ENCODE measurements around the gene SYT15.
"Not testable (repeated sequence)": the region's sequence is repeated elsewhere in the genome, so short reads cannot be mapped to it uniquely, and the experiment has no call there.

SYT15 gene

DNA sequence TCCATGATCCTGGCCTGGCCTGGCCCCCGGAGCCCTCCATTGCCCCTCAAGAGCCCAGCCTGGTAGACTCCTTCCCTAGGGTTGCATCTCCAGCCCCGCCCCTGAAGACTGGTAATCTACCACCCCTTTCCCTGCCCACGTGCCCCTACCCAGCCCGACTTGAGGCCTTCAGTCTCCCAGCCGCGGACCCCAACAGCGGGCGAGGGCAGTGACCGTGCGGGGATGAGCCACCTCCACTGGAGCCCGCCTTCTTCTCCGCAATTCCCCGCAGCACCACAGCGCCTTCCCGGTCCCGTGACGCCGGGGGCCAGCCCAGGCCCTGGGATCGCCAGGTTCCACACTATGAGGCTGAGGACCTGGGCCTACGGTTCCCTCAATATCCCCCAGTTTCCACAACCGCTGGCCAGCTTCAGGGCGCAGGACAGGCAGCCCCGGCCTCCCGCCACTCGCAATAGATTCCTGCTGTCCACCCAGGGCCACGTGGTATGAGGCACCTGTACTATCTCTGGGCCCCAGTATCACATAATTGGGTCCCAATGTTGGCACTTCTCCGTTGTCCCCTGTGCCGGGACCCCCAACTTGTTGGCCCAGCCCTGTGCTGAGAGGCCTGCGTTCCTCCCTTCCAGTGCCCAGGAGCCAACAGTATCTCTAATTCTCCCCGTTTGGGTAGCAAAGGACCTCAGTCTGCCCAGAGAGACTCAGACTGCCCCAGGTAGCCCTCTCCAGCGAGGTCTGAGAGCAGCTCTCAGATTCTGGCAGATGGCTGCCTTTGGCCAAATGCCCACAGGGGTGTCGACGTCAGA lies 21.4 kb upstream of the SYT15 start:
- no peak for DNase-seq

DNA sequence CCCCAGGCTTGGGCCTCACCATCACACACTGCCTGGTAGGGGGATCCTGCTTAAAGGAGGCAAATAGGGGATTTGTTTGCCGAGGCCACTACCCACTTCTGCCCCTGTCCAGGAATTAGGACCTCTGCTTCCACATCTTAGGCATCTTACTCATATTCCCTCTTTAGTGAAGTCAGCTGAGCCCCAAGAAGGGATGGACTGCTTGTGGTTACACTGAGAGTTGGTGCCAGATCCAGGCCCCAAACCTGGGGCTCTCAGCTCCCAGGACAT lies 20.9 kb upstream of the SYT15 start:
- DNase-seq, result no peak

DNA sequence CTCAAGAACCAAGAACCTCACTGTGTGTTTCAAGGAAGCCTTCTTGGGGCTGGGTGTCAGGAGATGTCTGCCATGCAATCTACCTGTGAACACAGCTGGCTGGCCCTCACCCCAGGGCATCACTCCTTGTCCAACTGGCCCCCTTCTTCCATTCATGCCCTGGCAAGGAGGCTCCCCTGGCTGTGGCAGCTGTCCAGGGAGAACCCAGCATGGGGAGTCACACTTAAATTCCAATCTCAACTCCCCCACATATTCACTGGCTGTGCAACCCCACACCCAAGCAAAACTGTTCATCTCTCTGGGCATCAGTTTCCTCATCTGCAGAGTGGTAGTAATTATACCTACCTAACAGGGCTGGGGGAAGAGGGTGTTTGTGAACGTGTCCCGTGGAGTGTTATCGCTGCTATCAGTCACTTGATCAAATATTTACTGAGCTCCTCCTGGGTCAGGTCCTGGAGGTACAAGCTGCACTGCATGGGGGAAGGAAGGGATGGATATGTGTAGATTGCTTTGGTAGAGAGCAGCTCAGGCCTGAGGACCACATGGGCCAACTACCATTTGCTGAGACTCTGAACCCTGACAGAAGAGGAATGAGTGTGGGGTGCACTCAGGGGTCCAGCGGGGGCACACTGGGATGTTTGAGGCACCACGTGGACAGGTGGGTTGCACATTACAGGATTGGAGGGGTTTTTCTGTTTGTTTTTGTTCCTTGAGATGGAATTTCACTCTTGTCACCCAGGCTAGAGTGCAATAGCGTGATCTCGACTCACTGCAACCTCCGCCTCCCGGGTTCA lies 20.3 kb upstream of the SYT15 start:
- DNase-seq, result no peak

DNA sequence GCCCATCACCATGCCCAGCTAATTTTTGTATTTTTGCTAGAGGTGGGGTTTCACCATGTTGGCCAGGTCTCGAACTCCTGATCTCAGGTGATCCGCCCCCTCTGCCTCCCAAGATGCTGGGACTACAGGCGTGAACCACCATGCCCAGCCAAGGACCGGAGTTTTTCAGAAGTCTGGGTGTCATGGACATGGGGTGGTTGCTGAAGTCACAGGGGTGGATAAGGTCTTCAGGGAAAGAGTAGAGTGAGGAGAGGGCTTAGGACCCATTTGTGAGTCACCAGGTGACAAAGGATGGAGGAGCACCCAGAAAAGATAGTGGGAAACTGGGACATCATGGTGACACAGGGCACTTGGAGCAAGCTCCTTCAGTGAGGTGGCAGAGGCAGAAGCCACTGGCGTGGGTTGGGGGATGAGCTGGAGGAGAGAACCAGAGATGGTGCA lies 19.7 kb upstream of the SYT15 start:
- peak; percentile 1 for DNase-seq

DNA sequence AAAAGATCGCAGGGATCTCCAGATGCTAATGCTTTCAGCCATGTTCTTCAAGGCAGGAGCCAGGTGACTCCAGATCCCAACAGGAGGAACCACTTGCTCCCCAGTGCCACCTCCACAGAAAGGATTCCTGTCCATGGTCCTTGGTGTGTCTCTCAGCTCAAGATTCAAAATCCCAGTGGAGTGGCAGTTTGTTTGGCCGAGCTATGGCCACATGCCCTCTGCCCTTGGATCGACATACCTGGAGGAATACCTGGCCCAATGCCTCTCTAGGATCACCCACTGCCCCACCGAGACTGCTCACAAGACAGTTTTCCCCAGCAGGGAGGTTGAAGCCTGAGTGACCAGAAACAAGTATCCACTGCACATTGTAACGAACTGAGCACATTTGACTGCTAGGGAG lies 18.5 kb upstream of the SYT15 start:
- peak; percentile 0 for DNase-seq

DNA sequence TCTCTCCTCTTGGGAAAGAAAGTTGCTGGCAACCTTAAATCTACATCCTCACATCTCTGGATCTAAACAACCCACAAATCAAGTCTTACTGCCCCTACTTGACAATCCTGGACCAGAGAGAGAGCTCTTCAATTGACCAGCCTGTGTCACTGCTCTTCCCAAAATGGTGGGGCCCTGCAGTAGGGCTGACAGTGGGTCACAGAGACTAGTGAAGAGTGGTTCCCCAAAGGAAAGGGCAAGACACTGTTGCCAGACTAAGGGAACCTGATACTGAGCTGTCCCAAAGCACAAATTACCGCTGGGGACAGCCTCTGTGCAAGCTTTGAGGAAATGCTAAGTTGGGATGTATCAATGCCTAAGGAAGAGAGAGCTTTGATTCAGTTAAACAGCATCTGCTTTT lies 18.0 kb upstream of the SYT15 start:
- DNase-seq, result peak; percentile 0

DNA sequence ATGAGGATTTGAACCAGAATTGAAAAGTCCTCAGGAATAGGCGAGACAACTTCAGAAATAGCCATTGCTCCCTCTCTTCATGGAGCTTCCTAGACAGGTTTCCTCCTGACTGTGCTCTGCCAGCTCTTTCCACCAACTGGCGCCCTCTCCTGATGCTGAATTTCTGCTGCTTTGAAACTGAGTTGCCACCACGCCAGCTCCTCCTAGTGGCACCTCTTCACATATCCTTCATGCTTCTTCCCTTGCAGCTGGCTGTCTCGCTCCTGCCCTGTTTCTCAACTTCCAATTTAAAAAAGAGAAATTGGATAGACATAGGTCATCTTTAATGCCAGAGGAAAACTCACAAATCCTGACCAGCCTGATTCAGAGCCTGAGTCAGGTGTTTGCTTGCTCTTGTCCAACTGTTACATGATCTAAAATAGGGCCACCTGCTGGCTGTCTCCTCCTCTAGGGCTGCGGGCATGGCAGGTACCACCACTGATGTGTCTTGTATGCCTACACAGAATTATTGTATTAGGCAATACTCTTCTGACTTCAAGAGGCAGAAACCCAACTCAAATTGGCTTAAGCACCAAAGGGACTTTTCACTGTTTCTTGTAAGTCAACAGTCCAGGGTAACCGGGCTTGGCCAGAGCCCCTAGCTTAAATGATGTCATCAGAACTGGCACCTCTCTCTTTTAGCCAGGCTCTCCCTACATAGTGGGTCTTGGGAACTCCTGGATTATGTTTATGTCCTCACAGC lies 13.2 kb upstream of the SYT15 start:
- DNase-seq, result peak; percentile 57

DNA sequence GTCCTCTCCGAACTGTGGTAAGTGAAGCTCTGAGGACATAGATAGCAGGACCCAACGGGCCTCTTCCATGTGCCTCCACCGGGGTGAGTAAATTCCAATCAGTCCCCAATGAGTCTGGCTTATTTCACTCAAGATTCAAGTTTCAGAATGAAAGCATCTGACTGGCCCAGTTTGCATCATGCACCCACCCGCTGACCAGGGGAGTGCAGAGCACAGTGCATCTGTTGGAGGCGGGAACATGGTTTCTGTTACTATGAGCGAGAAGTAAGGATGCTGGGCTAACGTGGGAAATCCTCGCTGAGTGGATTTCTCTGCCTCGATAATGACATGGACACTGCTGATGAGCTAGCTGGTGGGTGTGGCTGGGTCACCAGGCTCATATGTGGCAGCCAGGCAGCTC lies 11.8 kb upstream of the SYT15 start:
- not testable (repeated sequence) for DNase-seq

DNA sequence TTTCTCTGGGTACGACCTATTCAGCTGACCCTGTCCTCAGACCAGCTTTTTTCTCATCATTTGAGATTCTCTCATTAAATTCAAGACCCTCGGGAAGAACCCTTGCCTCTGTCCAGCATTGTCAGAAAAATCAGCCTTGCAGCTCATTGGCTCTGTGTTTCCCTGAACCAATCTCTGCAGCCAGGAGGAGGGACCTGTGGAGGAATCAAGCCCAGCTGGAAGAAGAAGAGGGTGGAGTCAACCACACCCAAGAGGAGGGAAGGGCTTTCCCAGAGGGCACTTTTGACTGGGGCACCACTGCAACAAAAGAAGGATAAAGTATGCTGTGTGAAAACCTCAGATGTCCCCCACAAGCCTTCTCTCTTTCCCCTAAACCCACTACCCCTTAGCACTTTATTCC lies 8.3 kb upstream of the SYT15 start:
- DNase-seq, result not testable (repeated sequence)

DNA sequence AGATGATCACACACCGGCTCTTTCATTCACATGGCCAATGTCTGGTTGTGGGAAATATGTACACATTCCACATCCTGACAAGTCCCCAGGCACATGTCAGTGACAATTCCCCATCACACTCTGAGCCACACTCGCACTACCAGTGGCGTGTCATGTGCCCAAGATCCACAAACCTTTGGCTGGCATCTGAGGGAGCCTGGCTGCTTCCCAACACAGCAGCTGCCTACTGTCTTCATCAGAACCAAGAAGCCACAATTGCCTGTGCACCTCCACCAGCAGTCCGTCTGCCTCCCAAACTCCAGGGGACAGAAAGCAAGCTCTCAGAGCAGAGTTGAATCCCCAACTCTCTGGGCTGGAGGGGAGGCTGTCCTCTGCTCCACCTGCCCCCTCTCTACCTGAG lies 6.2 kb upstream of the SYT15 start:
- not testable (repeated sequence) for DNase-seq

DNA sequence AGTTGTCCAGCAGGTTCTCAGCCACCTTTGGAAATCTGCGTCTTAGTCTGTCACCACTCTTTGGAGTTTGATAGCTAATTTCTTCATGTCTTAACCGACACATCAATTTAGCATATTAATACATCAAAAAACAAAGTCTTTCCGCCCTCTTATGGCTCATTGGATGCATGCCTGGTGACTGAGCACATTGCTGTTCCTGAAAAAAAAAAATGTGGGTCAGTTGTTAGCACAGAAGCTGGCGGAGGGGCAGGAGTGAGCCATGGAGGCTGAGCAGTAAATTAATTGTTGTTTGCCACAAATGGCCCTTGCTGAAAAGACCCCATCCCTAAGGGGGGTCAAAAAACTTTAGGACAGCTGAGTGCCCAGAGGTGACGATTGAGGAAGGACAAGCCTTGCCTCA lies 5.6 kb upstream of the SYT15 start:
- not testable (repeated sequence) for DNase-seq

DNA sequence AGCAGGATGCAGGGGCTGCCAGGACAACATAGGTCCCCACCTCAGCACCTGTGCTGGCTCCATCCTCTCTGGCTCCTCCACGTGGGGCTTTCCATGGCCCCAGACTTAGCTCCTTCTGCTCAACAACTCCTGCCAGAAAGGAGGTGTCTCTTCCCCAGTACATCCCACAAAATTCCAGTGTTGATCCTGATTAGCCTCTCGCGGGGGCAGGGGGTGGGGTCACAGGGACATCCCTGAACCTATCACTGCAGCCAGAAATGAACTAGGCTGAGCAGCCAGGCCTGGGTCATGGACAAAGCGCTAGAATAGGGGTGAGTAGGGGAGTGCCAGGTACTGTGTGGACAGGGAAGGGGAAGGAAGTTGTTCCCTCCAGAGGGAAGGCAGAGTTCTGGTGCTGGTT lies 5.0 kb upstream of the SYT15 start:
- not testable (repeated sequence) for DNase-seq

DNA sequence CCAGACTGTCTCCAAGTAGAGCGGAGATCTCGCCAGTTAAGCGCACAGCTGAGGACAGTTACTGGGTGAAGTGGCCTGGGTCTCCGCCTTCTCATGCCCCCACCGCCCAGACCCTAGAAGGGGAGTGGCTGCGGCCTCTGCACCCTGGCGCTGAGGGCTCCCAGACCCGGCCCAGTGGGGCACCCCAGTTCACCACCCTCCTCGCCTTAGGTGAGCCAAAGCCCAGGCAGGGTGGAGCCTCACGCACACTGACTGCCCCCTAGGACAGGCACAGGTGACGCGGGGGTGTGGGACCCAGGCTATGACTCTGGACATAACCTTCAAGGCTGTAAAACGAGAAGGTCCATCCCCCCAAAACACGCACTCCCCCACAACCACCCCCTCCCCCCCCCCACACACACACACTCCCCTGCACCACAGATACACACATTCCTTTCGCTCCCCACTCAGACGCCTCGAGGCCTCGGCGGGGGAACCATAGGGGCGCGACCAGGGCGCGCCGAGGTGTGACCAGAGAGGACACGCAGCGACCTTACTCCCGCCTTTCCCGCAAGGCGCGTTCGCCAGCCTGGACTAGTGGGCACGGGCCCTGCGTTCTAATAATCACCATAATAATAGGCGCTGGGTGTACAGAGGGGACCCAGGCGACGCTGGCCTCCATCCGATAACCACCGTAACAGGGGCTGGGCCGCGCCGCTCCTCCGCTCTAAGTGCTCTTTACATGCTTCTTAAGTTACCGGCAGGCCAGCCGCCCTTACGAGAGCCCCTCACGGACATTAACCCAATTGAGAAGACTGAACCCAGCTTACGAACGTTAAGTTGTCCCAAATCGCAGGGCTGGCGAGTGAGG lies 1.1 kb upstream of the SYT15 start:
- not testable (repeated sequence) for DNase-seq

DNA sequence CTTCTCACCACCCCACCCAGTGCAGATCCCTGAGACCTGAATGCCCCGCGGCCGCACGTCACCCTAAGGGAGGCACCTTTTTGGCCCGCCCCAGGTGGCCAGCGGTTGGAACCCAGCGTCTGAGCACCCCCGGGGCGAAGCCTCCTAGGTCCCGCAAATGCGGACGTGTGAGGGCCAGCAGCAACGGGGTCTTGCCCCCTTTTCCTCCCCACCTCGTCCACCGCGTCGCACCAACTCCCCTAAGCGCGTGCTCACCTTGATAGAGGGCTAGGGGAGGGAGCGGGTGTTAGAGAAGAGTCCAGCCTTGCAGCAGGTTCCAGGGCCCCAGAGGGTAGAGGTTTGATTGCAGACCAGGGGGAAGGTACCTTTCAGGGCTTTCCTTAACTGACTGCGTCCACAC lies 450 bp downstream of the SYT15 start:
- DNase-seq, result not testable (repeated sequence)

DNA sequence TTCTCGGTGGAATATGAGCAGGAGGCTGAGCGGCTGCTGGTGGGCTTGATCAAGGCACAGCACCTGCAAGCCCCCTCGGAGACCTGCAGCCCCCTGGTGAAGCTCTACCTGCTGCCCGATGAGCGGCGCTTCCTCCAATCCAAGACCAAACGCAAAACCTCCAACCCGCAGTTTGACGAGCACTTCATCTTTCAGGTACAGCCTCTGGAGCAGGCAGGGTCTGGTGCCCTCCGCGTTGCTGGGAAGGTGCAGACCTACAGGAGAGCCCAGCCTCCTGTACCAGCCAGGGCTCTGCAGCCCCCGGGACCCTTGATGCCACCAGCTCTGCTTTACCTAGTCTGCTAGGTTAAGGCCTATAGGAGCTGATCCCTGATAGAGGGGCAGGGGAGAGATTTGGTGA lies 3.1 kb downstream of the SYT15 start:
- DNase-seq, result not testable (repeated sequence)

DNA sequence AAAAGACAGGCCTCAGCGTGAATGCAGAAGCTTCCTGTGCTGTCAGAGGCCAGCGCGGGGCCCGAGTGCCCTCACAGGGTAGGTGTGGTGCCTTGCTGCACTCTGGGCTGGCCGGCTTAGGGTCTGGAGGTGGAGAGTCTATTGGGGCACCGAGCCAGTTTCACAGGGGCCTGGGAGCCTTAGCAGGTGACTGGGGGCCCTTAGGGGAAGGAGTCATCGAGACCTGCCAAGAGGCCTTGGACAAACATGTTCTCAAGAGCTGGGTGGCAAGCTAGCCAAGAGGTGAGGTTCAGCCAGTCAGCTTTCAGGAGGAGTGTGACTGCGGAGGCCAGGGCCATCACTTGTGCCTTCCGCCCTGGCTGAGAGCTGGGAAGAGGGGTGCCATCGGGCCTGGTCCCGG lies 3.6 kb downstream of the SYT15 start:
- DNase-seq, result not testable (repeated sequence)

DNA sequence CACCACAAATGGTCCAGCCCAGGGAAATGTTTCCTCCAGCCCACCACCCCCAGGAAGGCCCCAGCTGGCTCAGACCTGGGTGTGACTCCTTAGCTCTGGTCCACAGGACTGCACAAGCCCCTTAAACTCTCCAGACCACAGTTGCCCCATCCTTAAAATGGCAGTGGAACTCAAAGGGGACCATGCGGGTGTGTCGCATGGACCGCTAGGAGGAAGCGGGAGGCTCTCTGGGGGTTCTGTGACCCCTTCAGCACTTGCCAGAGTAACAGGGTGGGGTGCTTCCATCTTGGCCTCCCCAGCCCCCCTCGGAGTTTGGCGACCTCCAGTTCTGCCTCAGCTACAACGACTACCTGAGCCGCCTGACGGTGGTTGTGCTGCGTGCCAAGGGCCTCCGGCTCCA lies 5.3 kb downstream of the SYT15 start:
- DNase-seq, result not testable (repeated sequence)

DNA sequence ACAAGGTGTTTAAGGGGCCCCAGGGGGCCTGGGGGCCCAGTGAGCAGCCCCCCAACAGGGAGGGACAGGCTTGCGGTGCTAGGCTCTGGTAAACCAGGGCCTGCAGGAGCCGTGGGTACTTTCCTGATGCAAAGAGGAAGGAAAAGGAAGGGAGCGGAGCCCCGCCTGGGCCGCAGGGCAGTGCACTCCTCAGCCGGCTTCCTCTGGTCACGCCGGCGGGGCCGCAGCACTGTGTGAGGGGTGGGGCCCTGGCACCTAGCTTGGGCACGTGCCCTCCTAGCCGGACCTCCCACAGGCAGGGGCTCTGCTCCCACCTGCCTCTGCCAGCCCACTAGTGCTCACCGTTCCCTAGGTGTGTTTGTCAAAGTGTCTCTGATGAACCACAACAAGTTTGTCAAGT lies 6.3 kb downstream of the SYT15 start:
- DNase-seq, result not testable (repeated sequence)

DNA sequence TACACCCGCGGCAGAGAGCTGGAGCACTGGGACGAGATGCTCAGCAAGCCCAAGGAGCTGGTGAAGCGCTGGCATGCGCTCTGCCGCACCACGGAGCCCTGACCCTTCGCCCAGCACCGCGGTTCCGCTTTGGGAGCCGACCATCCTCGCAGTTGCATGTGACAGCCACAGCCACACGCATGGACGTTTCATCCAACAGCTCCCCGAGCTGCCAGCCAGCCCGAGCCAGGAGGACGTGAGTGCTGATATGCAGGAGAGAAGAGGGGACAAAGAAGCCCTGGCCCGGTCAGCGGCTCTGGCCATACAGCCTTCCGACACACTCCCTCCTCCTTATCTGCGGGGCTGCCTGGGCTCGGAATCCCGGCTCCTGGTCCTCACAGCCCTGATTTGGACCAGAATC lies 8.6 kb downstream of the SYT15 start:
- DNase-seq, result not testable (repeated sequence)

DNA sequence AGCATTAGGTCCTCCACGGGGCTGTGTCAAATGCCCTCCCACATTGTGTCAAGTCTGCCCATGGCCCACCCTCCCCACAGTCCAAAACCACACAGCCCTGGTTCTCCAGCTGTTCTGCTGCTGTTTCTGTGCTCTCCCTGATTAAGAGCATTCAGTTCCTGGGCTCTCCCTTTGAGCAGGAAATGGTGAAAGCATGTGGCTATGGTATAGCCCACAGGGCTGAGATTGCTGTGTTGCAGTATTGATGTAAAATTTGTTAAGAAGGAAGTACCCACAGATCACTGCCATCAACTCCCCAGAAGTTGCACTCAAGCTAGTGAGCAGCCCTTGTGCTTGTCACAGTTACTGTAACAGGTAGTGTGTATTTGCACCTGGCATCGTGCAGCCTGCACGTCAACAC lies 9.3 kb downstream of the SYT15 start:
- DNase-seq, result not testable (repeated sequence)

DNA sequence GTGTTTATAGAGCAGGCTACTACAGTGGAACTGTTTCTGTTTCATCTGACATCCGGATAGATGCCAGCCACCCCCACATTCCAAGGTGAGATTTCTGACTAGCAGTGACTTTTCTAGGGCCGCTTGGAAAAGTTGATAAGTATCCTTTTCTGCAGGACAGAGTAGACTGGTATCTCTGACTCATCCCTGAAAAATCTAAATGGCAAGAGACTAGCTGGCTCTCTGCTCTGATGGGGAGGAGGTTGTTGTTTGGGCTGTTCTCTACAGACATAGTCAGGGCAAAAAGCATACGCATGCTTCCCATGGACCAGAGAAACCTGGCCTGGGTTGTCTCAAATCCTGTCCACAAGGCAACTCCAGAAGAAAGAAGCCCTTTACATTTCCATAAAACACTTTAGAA lies 10.7 kb downstream of the SYT15 start:
- not testable (repeated sequence) for DNase-seq

DNA sequence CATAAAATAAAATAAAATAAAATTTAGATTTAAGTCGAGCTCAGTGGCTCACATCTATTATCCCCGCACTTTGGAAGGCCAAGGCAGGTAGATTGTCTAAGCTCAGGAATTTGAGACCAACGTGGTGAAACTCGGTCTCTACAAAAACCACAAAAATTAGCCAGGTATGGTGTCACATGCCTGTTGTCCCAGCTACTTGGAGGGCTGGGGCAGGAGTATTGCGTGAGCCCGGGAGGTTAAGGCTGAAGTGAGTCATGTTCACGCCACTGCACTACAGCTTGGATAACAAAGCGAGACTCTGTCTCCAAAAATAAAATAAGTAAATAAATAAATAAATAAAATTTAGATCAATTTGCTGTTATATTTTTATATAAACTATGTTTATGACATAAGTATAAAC lies 12.1 kb downstream of the SYT15 start:
- not testable (repeated sequence) for DNase-seq

DNA sequence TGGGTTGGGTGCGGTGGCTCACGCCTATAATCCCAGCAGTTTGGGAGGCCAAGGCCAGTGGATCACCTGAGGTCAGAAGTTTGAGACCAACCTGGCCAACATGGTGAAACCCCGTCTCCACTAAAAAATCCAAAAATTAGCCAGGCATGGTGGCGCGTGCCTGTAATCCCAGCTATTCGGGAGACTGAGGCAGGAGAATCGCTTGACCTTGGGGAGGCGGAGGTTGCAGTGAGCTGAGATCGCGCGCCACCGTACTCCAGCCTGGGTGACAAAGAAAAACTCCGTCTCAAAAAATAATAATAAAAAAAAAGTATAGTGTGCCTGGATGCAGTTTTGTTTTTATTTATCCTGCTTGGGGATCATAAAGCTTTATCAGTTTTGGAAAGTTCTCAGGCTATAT lies 14.4 kb downstream of the SYT15 start:
- not testable (repeated sequence) for DNase-seq

Measured in CD4-positive, alpha-beta T cell treated with Interleukin-6 for 4 hours (primary cell).